DND-41 (cell line): ENCODE results near the gene ZNF625.

Experiments used
- ATAC-seq: fragments of 200-7000 bp; cut with Tn5 transposase; 3 replicates; pipeline ENCODE4 v1.9.1; 2021; ENCODE audit warnings: low read depth; ENCODE audit not compliant: insufficient read depth
- DNase-seq: peaks from one replicate; pipeline ENCODE4 v3.0.0-alpha.2; 2020
- H2AFZ ChIP-seq: 2 replicates; pipeline ENCODE4 v1.6.0; 2012; ENCODE audit warnings: low read depth, low read length
- H3K27ac ChIP-seq: 2 replicates; pipeline ENCODE4 v1.5.1; 2012; ENCODE audit warnings: low read length, inconsistent platforms
- H3K27me3 ChIP-seq: fragments of 200-600 bp; sonication (generic); 2 replicates; pipeline ENCODE4 v1.6.0; 2012; ENCODE audit warnings: low read length, mild to moderate bottlenecking, inconsistent platforms; ENCODE audit not compliant: insufficient read depth, poor library complexity
- H3K36me3 ChIP-seq: 2 replicates; pipeline ENCODE4 v1.5.1; 2012; ENCODE audit warnings: low read length, inconsistent platforms; ENCODE audit not compliant: insufficient read depth
- H3K4me1 ChIP-seq: 2 replicates; pipeline ENCODE4 v1.5.1; 2012; ENCODE audit warnings: mild to moderate bottlenecking, low read length; ENCODE audit not compliant: insufficient read depth
- H3K4me2 ChIP-seq: 2 replicates; pipeline ENCODE4 v1.6.0; 2012; ENCODE audit warnings: mild to moderate bottlenecking, moderate library complexity, low read length, inconsistent platforms; ENCODE audit not compliant: insufficient read depth
- H3K4me3 ChIP-seq, 2 experiments: fragments of 200-600 bp in 1 of 2; shearing (Covaris generic) in 1 of 2; 2 replicates each; pipeline ENCODE4 v1.5.1; 2012 to 2016; ENCODE audit warnings: inconsistent platforms in 2 of 2, low read length in 2 of 2, mild to moderate bottlenecking in 2 of 2, low read depth in 1 of 2, moderate library complexity in 1 of 2
- H3K79me2 ChIP-seq: 2 replicates; pipeline ENCODE4 v1.6.0; 2012; ENCODE audit warnings: low read length, inconsistent platforms; ENCODE audit not compliant: insufficient read depth
- H3K9ac ChIP-seq: 2 replicates; pipeline ENCODE4 v1.6.0; 2012; ENCODE audit warnings: low read depth, mild to moderate bottlenecking, inconsistent platforms, low read length, moderate library complexity
- H3K9me3 ChIP-seq: 2 replicates; pipeline ENCODE4 v1.5.1; 2012; ENCODE audit warnings: low read length, moderate library complexity, mild to moderate bottlenecking, inconsistent platforms; ENCODE audit not compliant: insufficient read depth, severe bottlenecking
- H4K20me1 ChIP-seq: 2 replicates; pipeline ENCODE4 v1.6.0; 2012; ENCODE audit warnings: low read length; ENCODE audit not compliant: insufficient read depth
- CTCF ChIP-seq: IDR thresholded peaks from 2 replicates; pipeline ENCODE4 v1.5.1; 2012; ENCODE audit warnings: borderline replicate concordance, low read length, moderate library complexity, mild to moderate bottlenecking; ENCODE audit not compliant: poor library complexity, severe bottlenecking; ENCODE audit errors: extremely low read depth
- EZH2 ChIP-seq: IDR thresholded peaks from 3 replicates; pipeline ENCODE4 v1.6.1; 2012; ENCODE audit warnings: borderline replicate concordance, low read depth, mild to moderate bottlenecking, moderate library complexity, low read length, inconsistent platforms; ENCODE audit not compliant: severe bottlenecking

Gene ZNF625

GRCh38 chr19:12095111-12095790 lies 61.3 kb downstream of the ZNF625 start:
- Histone ChIP-seq H3K9me3 (peaks cover 9% of the 10 kb centered on the region), H4K20me1 (no peaks in the 10 kb centered on the region), H3K27me3 (no peaks in the 10 kb centered on the region), H3K79me2 (peaks cover 76% of the 10 kb centered on the region), H3K9ac (no peak overlapping the region), H3K4me3 (no peak overlapping the region; a peak in 1 of 4 replicates), H3K27ac (no peak overlapping the region), H2AFZ (no peak overlapping the region), H3K4me2 (peak overlapping the region; percentile 21; the same call in 1 of the 2 replicates), H3K36me3 (peaks cover 42% of the 10 kb centered on the region), H3K4me1 (peaks cover 43% of the 10 kb centered on the region)
- ATAC-seq, result no peak
- TF ChIP-seq CTCF, result no peak
- no peak for TF ChIP-seq EZH2
- no peak for DNase-seq
